HCT116 (cell line): Measurements from ENCODE around the gene ST7. TPM values are rescaled to one million over a fixed set of nuclear protein-coding genes. Genes with fewer than 3 reads are reported as not detected.

Source experiments
- EGR1 ChIP-seq: IDR thresholded peaks from 2 replicates; pipeline ENCODE4 v1.6.1; 2012; ENCODE audit warnings: low read depth
- EZH2phosphoT487 ChIP-seq: fragments of 200-600 bp; IDR thresholded peaks from 2 replicates; pipeline ENCODE4 v1.6.1; 2018; ENCODE audit warnings: antibody characterized with exemption, borderline replicate concordance
- JUND ChIP-seq: IDR thresholded peaks from 2 replicates; pipeline ENCODE4 v1.6.1; 2012
- POLR2AphosphoS5 ChIP-seq: IDR thresholded peaks from 2 replicates; pipeline ENCODE4 v1.6.1; 2011; ENCODE audit warnings: mild to moderate bottlenecking, low read depth, low read length, moderate library complexity
- REST ChIP-seq: IDR thresholded peaks from 2 replicates; pipeline ENCODE4 v1.6.1; 2012; ENCODE audit warnings: low read depth
- SIN3A ChIP-seq: IDR thresholded peaks from 2 replicates; pipeline ENCODE4 v1.6.1; 2012; ENCODE audit warnings: low read depth
- SRF ChIP-seq: IDR thresholded peaks from 2 replicates; pipeline ENCODE4 v1.6.1; 2012; ENCODE audit warnings: low read depth
- TCF7L2 ChIP-seq: IDR thresholded peaks from 2 replicates; pipeline ENCODE4 v1.7.0; 2011; ENCODE audit warnings: borderline replicate concordance, inconsistent platforms; ENCODE audit not compliant: insufficient read depth, insufficient read length; ENCODE audit errors: extremely low read depth
- ZBTB33 ChIP-seq: IDR thresholded peaks from 2 replicates; pipeline ENCODE4 v1.6.1; 2011; ENCODE audit warnings: mild to moderate bottlenecking, low read length, moderate library complexity; ENCODE audit not compliant: insufficient replicate concordance; ENCODE audit errors: extremely low read depth
- ZFX ChIP-seq: fragments of 450-650 bp; IDR thresholded peaks from 2 replicates; pipeline ENCODE4 v1.6.1; 2017
- ZNF274 ChIP-seq: fragments of 200-500 bp; sonication (Bioruptor generic); IDR thresholded peaks from 2 replicates; pipeline ENCODE4 v1.6.1; 2014; ENCODE audit warnings: mild to moderate bottlenecking, low read depth, low read length, inconsistent platforms
- total RNA-seq: library from RNA; stranded (reverse); gene quantifications from one replicate; pipeline ENCODE4 v1.2.1, GENCODE V29; 2021; ENCODE audit not compliant: unreplicated experiment

ST7 gene
- total RNA-seq, 1 experiment from 2014 or later, result 12.6 TPM

- TF ChIP-seq REST (no peak), EZH2phosphoT487 (no peak), TCF7L2 (no peak), EGR1 (no peak), ZBTB33 (no peak), ZFX (no peak), JUND (no peak), SRF (no peak), ZNF274 (no peak), POLR2AphosphoS5 (no peak), SIN3A (no peak)
Observed at GRCh38 chr7:117130262-117130661, 177.0 kb downstream of the ST7 start (continued).
